Activated CD4-positive, alpha-beta T cell treated with anti-CD3 and anti-CD28 coated beads, Interleukin-2, amount 50 U/mL, for 1 hour (primary cell): ENCODE measurements around the gene FHOD3.
"Not testable (repeated sequence)": the region's sequence is repeated elsewhere in the genome, so short reads cannot be mapped to it uniquely, and the experiment has no call there.

Experiments
- DNase-seq: peaks from one replicate; pipeline ENCODE4 v3.0.0-alpha.2; 2020

Gene FHOD3

GRCh38 chr18:36352384-36352783, 54.9 kb downstream of the FHOD3 start:
- DNase-seq = no peak

GRCh38 chr18:36354989-36355388, 57.5 kb downstream of the FHOD3 start:
- no peak for DNase-seq

GRCh38 chr18:36355511-36355910, 58.0 kb downstream of the FHOD3 start:
- no peak for DNase-seq

GRCh38 chr18:36356741-36357140, 59.2 kb downstream of the FHOD3 start:
- DNase-seq = not testable (repeated sequence)

- no peak for DNase-seq
Measured at GRCh38 chr18:36358141-36358540, 60.6 kb downstream of the FHOD3 start.

GRCh38 chr18:36360256-36360909, 62.9 kb downstream of the FHOD3 start:
- DNase-seq = no peak

- DNase-seq = no peak
Measured at GRCh38 chr18:36364911-36365624, 67.6 kb downstream of the FHOD3 start.

GRCh38 chr18:36365836-36366775, 68.6 kb downstream of the FHOD3 start:
- no peak for DNase-seq

- DNase-seq = no peak
Measured at GRCh38 chr18:36366994-36367839, 69.7 kb downstream of the FHOD3 start.

- no peak for DNase-seq
Measured at GRCh38 chr18:36368889-36369288, 71.4 kb downstream of the FHOD3 start.

- no peak for DNase-seq
Measured at GRCh38 chr18:36372903-36373311, 75.4 kb downstream of the FHOD3 start.

- no peak for DNase-seq
Measured at GRCh38 chr18:36374262-36374661, 76.7 kb downstream of the FHOD3 start.

- DNase-seq = no peak
Measured at GRCh38 chr18:36375118-36375517, 77.6 kb downstream of the FHOD3 start.

- no peak for DNase-seq
Measured at GRCh38 chr18:36376361-36376760, 78.8 kb downstream of the FHOD3 start.

GRCh38 chr18:36377626-36378025, 80.1 kb downstream of the FHOD3 start:
- no peak for DNase-seq

GRCh38 chr18:36378205-36378604, 80.7 kb downstream of the FHOD3 start:
- no peak for DNase-seq

GRCh38 chr18:36379435-36379984, 82.0 kb downstream of the FHOD3 start:
- no peak for DNase-seq

- DNase-seq = no peak
Measured at GRCh38 chr18:36380173-36380827, 82.8 kb downstream of the FHOD3 start.

- DNase-seq = no peak
Measured at GRCh38 chr18:36381075-36381474, 83.6 kb downstream of the FHOD3 start.

GRCh38 chr18:36382854-36383253, 85.3 kb downstream of the FHOD3 start:
- DNase-seq = no peak

- DNase-seq = no peak
Measured at GRCh38 chr18:36386150-36386920, 88.8 kb downstream of the FHOD3 start.
